ENCODE measurements around the gene CAND2.

GRCh38 chr3:12878141-12878574, 81.7 kb downstream of the CAND2 start:
- TF ChIP-seq CTCF (IDR thresholded peaks at IDR 0.05; ENCODE audit: insufficient read depth, low read length, poor library complexity, severe bottlenecking) (no peak), EZH2phosphoT487 (conservative IDR thresholded peaks at IDR 0.05; ENCODE audit: low read length) (no peak)

Measured in SU-DHL-6 (cell line).